Neural crest cell (in vitro differentiated cells): ENCODE results near the gene PAX2. TPM values are rescaled to one million over a fixed set of nuclear protein-coding genes. Genes with fewer than 3 reads are reported as not detected.

Source experiments
- DNase-seq: peaks from one replicate; pipeline ENCODE4 v3.0.0; 2021; ENCODE audit warnings: low read depth, mixed read lengths, low spot score
- H3K27ac Mint-ChIP-seq: one replicate; pipeline ENCODE4 v1.8.0; 2021; ENCODE audit warnings: mild to moderate bottlenecking, mixed read lengths; ENCODE audit not compliant: unreplicated experiment
- H3K27me3 Mint-ChIP-seq: 2 replicates; pipeline ENCODE4 v1.8.0; 2021; ENCODE audit warnings: low read depth, mild to moderate bottlenecking, mixed read lengths
- H3K36me3 Mint-ChIP-seq: 2 replicates; pipeline ENCODE4 v1.8.0; 2021; ENCODE audit warnings: low read depth, mild to moderate bottlenecking, mixed read lengths
- H3K4me1 Mint-ChIP-seq: 2 replicates; pipeline ENCODE4 v1.8.0; 2021; ENCODE audit warnings: mixed read lengths
- H3K4me3 Mint-ChIP-seq: one replicate; pipeline ENCODE4 v1.8.0; 2021; ENCODE audit warnings: mild to moderate bottlenecking, mixed read lengths
- H3K9me3 Mint-ChIP-seq: 2 replicates; pipeline ENCODE4 v1.8.0; 2021; ENCODE audit warnings: mixed read lengths
- CTCF ChIP-seq: fragments of 200-600 bp; sonication (generic); conservative IDR thresholded peaks from 2 replicates; pipeline ENCODE4 v1.5.0; 2021; ENCODE audit warnings: antibody characterized with exemption, mild to moderate bottlenecking
- total RNA-seq: library from RNA; stranded (reverse); gene quantifications from 2 replicates; pipeline ENCODE4 v1.2.1, GENCODE V29; 2021

PAX2 gene
- total RNA-seq, 1 donor from 2014 or later, result 1.5 TPM

GRCh38 chr10:100739517-100740368 is 5.6 kb upstream of the PAX2 start:
- Mint-ChIP-seq H3K36me3 (peaks cover 6% of the 10 kb centered on the region), H3K4me1 (peaks cover 19% of the 10 kb centered on the region), H3K9me3 (no peaks in the 10 kb centered on the region), H3K27me3 (peaks cover 100% of the 10 kb centered on the region), H3K4me3 (peak overlapping the region; percentile 19), H3K27ac (no peak overlapping the region)
- DNase-seq, result no peak
- no peak for TF ChIP-seq CTCF

- DNase-seq, result no peak
- Mint-ChIP-seq H3K36me3 (peaks cover 6% of the 10 kb centered on the region), H3K27ac (no peak overlapping the region), H3K4me1 (peaks cover 15% of the 10 kb centered on the region), H3K27me3 (peaks cover 97% of the 10 kb centered on the region), H3K9me3 (no peaks in the 10 kb centered on the region), H3K4me3 (peak overlapping the region; percentile 46)
- TF ChIP-seq CTCF, result no peak
These were observed 4.7 kb upstream of the PAX2 start for GRCh38 chr10:100740476-100741377.

GRCh38 chr10:100741378-100742075 is 3.9 kb upstream of the PAX2 start:
- Mint-ChIP-seq H3K4me3 (peak overlapping the region; percentile 46), H3K27ac (no peak overlapping the region), H3K36me3 (peaks cover 6% of the 10 kb centered on the region), H3K4me1 (peaks cover 20% of the 10 kb centered on the region), H3K27me3 (peaks cover 96% of the 10 kb centered on the region), H3K9me3 (no peaks in the 10 kb centered on the region)
- no peak for DNase-seq
- no peak for TF ChIP-seq CTCF

- no peaks in the 10 kb centered on the region for H3K9me3 Mint-ChIP-seq
- no peak overlapping the region for H3K4me3 Mint-ChIP-seq
- no peak for DNase-seq
- H3K27me3 Mint-ChIP-seq, result peaks cover 96% of the 10 kb centered on the region
- peaks cover 6% of the 10 kb centered on the region for H3K36me3 Mint-ChIP-seq
- H3K4me1 Mint-ChIP-seq, result peaks cover 22% of the 10 kb centered on the region
- TF ChIP-seq CTCF, result no peak
- no peak overlapping the region for H3K27ac Mint-ChIP-seq
These were observed 3.2 kb upstream of the PAX2 start for GRCh38 chr10:100742076-100742771.

GRCh38 chr10:100742936-100743335 is 2.4 kb upstream of the PAX2 start:
- Mint-ChIP-seq H3K36me3 (peaks cover 6% of the 10 kb centered on the region), H3K4me1 (peaks cover 17% of the 10 kb centered on the region), H3K27ac (no peak overlapping the region), H3K9me3 (no peaks in the 10 kb centered on the region), H3K27me3 (peaks cover 96% of the 10 kb centered on the region), H3K4me3 (no peak overlapping the region)
- no peak for TF ChIP-seq CTCF
- no peak for DNase-seq
